NCI-H1092 treated with DMSO at 0.1 percent for 48 hours (cell line): ENCODE measurements around the gene PODXL2.
A peak's percentile ranks its signal among the peaks of the same experiment; 100 is the strongest.
"Not testable (repeated sequence)": the region's sequence is repeated elsewhere in the genome, so short reads cannot be mapped to it uniquely, and the experiment has no call there.

Experiments used
- DNase-seq: peaks from one replicate; lab custom pipeline; 2025; lab: John Stamatoyannopoulos, UW

PODXL2 gene

GRCh38 chr3:127674790-127675189 lies 45.8 kb downstream of the PODXL2 start:
- no peak for DNase-seq

- DNase-seq = no peak
Measured at GRCh38 chr3:127675651-127676391, 46.8 kb downstream of the PODXL2 start.

GRCh38 chr3:127676456-127676855 lies 47.5 kb downstream of the PODXL2 start:
- DNase-seq = no peak

GRCh38 chr3:127676921-127677351 lies 48.0 kb downstream of the PODXL2 start:
- no peak for DNase-seq

GRCh38 chr3:127677541-127678314 lies 48.7 kb downstream of the PODXL2 start:
- no peak for DNase-seq

- DNase-seq = no peak
Measured at GRCh38 chr3:127678315-127678599, 49.3 kb downstream of the PODXL2 start.

GRCh38 chr3:127678611-127679533 lies 49.9 kb downstream of the PODXL2 start:
- no peak for DNase-seq

- no peak for DNase-seq
Measured at GRCh38 chr3:127679534-127680145, 50.7 kb downstream of the PODXL2 start.

- DNase-seq = no peak
Measured at GRCh38 chr3:127680146-127680661, 51.2 kb downstream of the PODXL2 start.

- no peak for DNase-seq
Measured at GRCh38 chr3:127680798-127681221, 51.8 kb downstream of the PODXL2 start.

- not testable (repeated sequence) for DNase-seq
Measured at GRCh38 chr3:127682175-127682554, 53.2 kb downstream of the PODXL2 start.

GRCh38 chr3:127682561-127682960 lies 53.6 kb downstream of the PODXL2 start:
- DNase-seq = no peak

GRCh38 chr3:127684871-127685707 lies 56.1 kb downstream of the PODXL2 start:
- no peak for DNase-seq

GRCh38 chr3:127685708-127686511 lies 56.9 kb downstream of the PODXL2 start:
- no peak for DNase-seq

- no peak for DNase-seq
Measured at GRCh38 chr3:127686512-127686894, 57.5 kb downstream of the PODXL2 start.

GRCh38 chr3:127687228-127687737 lies 58.3 kb downstream of the PODXL2 start:
- DNase-seq = no peak

GRCh38 chr3:127688022-127688415 lies 59.0 kb downstream of the PODXL2 start:
- DNase-seq = no peak

- peak; percentile 59 for DNase-seq
Measured at GRCh38 chr3:127688416-127689265, 59.7 kb downstream of the PODXL2 start.
